DMS 273 (cell line): Measurements from ENCODE around the gene NT5E.

Source experiments
- DNase-seq: peaks from one replicate; lab custom pipeline; 2025; ENCODE audit not compliant: unreplicated experiment; lab: John Stamatoyannopoulos, UW

NT5E gene

GRCh38 chr6:85421181-85421580 lies 28.7 kb upstream of the NT5E start:
- no peak for DNase-seq

- DNase-seq = no peak
Measured at GRCh38 chr6:85421972-85422371, 27.9 kb upstream of the NT5E start.

GRCh38 chr6:85422996-85423395 lies 26.9 kb upstream of the NT5E start:
- DNase-seq = no peak

GRCh38 chr6:85424981-85425380 lies 24.9 kb upstream of the NT5E start:
- DNase-seq = no peak

GRCh38 chr6:85425997-85426396 lies 23.9 kb upstream of the NT5E start:
- DNase-seq = no peak

GRCh38 chr6:85428486-85428885 lies 21.4 kb upstream of the NT5E start:
- no peak for DNase-seq

GRCh38 chr6:85429346-85429745 lies 20.5 kb upstream of the NT5E start:
- no peak for DNase-seq

GRCh38 chr6:85431271-85431670 lies 18.6 kb upstream of the NT5E start:
- DNase-seq = no peak

GRCh38 chr6:85432554-85432953 lies 17.3 kb upstream of the NT5E start:
- no peak for DNase-seq

- DNase-seq = no peak
Measured at GRCh38 chr6:85435851-85436250, 14.0 kb upstream of the NT5E start.

GRCh38 chr6:85436411-85436810 lies 13.5 kb upstream of the NT5E start:
- no peak for DNase-seq

GRCh38 chr6:85436939-85437495 lies 12.9 kb upstream of the NT5E start:
- DNase-seq = no peak

GRCh38 chr6:85443349-85444117 lies 6.3 kb upstream of the NT5E start:
- DNase-seq = no peak

- peak; percentile 36 for DNase-seq
Measured at GRCh38 chr6:85449388-85449817, 480 bp upstream of the NT5E start.

- no peak for DNase-seq
Measured at GRCh38 chr6:85451565-85452306, 1.9 kb downstream of the NT5E start.

- peak; percentile 45 for DNase-seq
Measured at GRCh38 chr6:85452441-85452881, 2.6 kb downstream of the NT5E start.

- no peak for DNase-seq
Measured at GRCh38 chr6:85453052-85453451, 3.2 kb downstream of the NT5E start.

GRCh38 chr6:85453490-85453889 lies 3.6 kb downstream of the NT5E start:
- no peak for DNase-seq

- no peak for DNase-seq
Measured at GRCh38 chr6:85455471-85456026, 5.7 kb downstream of the NT5E start.

GRCh38 chr6:85456782-85457181 lies 6.9 kb downstream of the NT5E start:
- no peak for DNase-seq

- DNase-seq = no peak
Measured at GRCh38 chr6:85458184-85458583, 8.3 kb downstream of the NT5E start.

- no peak for DNase-seq
Measured at GRCh38 chr6:85458782-85459181, 8.9 kb downstream of the NT5E start.
